OCI-LY1 (cell line): ENCODE measurements around the gene GIPC3.

ENCODE experiments used
- CTCF ChIP-seq: fragments of 200-600 bp; sonication (generic), shearing (Covaris generic); IDR thresholded peaks from 2 replicates; pipeline ENCODE4 v1.5.1; 2017; ENCODE audit warnings: mild to moderate bottlenecking, antibody characterized with exemption, low read length, moderate library complexity, mixed read lengths
- EZH2 ChIP-seq: fragments of 200-600 bp; sonication (generic), shearing (Covaris generic); IDR thresholded peaks from 2 replicates; pipeline ENCODE4 v1.8.0; 2017; ENCODE audit warnings: borderline replicate concordance, mixed run types, mild to moderate bottlenecking, antibody characterized with exemption, low read length, moderate library complexity, mixed read lengths

GRCh38 chr19:3572132-3572854 is 13.0 kb upstream of the GIPC3 start:
- TF ChIP-seq CTCF (no peak), EZH2 (no peak)
